Measurements from ENCODE around the gene BMP4. TPM values are rescaled to one million over a fixed set of nuclear protein-coding genes. Genes with fewer than 3 reads are reported as not detected.
A peak's percentile ranks its signal among the peaks of the same experiment; 100 is the strongest.

Gene BMP4
- total and polyA plus RNA-seq, 2 of the 13 experiments (the other 11 are each of a cell fraction or from before 2014, with no cell fraction given): 56.4 to 169 TPM

GRCh38 chr14:53956427-53957201, at the start of gene BMP4 (continued):
- TF ChIP-seq SNAI1 (CRISPR knock-in tag; IDR thresholded peaks at IDR 0.05; ENCODE audit: borderline replicate concordance) (no peak), CERS6 (CRISPR knock-in tag; IDR thresholded peaks at IDR 0.05) (no peak), HDAC2 (CRISPR knock-in tag; IDR thresholded peaks at IDR 0.05) (peak; percentile 71), AGO1 (IDR thresholded peaks at IDR 0.05; ENCODE audit: low read depth, low read length, poor library complexity, severe bottlenecking) (no peak), GPN1 (CRISPR knock-in tag; IDR thresholded peaks at IDR 0.05; ENCODE audit: borderline replicate concordance) (no peak), SKI (IDR thresholded peaks at IDR 0.05; ENCODE audit: partially characterized antibody) (peak; percentile 41), YEATS2 (CRISPR knock-in tag; IDR thresholded peaks at IDR 0.05; ENCODE audit: borderline replicate concordance) (peak; percentile 22; the same call in 1 of the 2 replicates), GTF2F1 (IDR thresholded peaks at IDR 0.05; ENCODE audit: low read length) (no peak), SAFB2 (CRISPR knock-in tag; IDR thresholded peaks at IDR 0.05; ENCODE audit: borderline replicate concordance, low read depth) (no peak), KDM3A (CRISPR knock-in tag; IDR thresholded peaks at IDR 0.05; ENCODE audit: low read depth) (peak; percentile 81; the same call in 1 of the 2 replicates), ETS1 (CRISPR knock-in tag; IDR thresholded peaks at IDR 0.05) (0 out of 2 replicates have a peak, but pooled peaks have one; percentile 88), SCMH1 (CRISPR knock-in tag; IDR thresholded peaks at IDR 0.05; ENCODE audit: borderline replicate concordance) (no peak), KMT2B (CRISPR knock-in tag; IDR thresholded peaks at IDR 0.05) (peak; percentile 82; the same call in 1 of the 2 replicates), HCFC1 (IDR thresholded peaks at IDR 0.05; ENCODE audit: low read depth, low read length) (no peak), NFYB (CRISPR knock-in tag; IDR thresholded peaks at IDR 0.05) (no peak), ZNF704 (CRISPR knock-in tag; IDR thresholded peaks at IDR 0.05; ENCODE audit: borderline replicate concordance) (no peak; the same call in 1 of the 2 replicates), REST (IDR thresholded peaks at IDR 0.05; ENCODE audit: borderline replicate concordance in 1 of 2, low read depth in 1 of 2, low read length in 2 of 2) (no peak)
- TF ChIP-seq, protein P1, sequence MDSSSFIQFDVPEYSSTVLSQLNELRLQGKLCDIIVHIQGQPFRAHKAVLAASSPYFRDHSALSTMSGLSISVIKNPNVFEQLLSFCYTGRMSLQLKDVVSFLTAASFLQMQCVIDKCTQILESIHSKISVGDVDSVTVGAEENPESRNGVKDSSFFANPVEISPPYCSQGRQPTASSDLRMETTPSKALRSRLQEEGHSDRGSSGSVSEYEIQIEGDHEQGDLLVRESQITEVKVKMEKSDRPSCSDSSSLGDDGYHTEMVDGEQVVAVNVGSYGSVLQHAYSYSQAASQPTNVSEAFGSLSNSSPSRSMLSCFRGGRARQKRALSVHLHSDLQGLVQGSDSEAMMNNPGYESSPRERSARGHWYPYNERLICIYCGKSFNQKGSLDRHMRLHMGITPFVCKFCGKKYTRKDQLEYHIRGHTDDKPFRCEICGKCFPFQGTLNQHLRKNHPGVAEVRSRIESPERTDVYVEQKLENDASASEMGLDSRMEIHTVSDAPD (CRISPR knock-in tag; IDR thresholded peaks at IDR 0.05): peak; percentile 87
- TF ChIP-seq, protein P2, sequence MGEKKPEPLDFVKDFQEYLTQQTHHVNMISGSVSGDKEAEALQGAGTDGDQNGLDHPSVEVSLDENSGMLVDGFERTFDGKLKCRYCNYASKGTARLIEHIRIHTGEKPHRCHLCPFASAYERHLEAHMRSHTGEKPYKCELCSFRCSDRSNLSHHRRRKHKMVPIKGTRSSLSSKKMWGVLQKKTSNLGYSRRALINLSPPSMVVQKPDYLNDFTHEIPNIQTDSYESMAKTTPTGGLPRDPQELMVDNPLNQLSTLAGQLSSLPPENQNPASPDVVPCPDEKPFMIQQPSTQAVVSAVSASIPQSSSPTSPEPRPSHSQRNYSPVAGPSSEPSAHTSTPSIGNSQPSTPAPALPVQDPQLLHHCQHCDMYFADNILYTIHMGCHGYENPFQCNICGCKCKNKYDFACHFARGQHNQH (CRISPR knock-in tag; IDR thresholded peaks at IDR 0.05): peak; percentile 72

All from HepG2 (cell line).